HG02798 (cell line): ENCODE results near the gene TTPAL.

Experiments
- ATAC-seq: cut with Tn5 transposase; IDR thresholded peaks from one replicate; pipeline ENCODE4 v1.9.1; 2021; ENCODE audit warnings: mild to moderate bottlenecking; ENCODE audit not compliant: unreplicated experiment, poor library complexity

TTPAL gene

DNA sequence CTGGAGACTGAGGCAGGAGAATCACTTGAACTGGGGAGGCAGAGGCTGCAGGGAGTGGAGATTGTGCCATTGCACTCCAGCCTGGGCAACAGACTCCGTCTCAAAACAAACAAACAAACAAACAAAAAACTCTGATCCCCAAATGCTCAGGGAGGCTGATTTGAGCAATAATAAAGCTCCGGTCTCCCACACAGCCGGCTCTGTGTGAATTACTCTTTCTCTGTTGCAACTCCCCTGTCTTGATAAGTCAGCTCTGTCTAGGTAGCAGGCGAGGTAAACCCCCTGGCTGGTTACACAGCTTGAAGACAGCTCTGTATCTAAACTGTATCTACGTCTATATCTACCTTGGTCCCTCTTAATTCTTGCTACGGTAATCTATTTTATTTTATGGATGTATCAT lies 52.6 kb downstream of the TTPAL start:
- no peak for ATAC-seq

DNA sequence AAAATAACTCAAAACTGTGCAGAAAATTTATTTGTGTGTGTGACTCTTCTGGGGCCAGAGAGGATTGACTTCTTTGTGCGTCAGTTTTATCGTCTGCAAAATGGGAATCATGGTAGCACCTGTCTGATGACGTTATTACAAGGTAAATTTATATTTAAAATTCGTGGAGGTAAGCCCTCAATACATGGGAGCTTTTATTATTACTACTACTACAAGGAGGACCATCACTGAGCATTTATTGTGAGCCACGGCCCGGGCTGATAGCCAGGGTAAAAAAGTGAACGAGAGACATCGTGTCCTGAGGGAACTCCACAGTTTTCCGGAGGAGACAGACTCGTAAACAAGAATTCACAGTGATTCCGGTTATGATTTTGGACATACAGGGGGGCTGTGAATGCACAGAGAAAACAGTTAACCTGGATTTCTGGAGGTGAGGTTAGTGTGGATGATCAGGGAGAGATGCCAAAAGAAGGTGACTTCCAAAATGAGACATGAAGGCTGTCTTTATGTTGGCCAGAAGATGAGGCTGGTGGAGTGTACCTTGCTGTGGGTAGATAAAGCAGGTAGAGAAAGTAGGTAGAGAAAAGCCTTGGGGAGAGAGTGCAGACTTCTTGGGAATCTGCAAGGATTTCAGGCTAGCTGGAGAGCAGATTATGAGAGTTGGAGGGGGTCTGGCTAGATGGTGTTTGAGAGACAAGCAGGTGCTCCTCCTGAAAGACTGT lies 56.7 kb downstream of the TTPAL start:
- ATAC-seq = no peak

DNA sequence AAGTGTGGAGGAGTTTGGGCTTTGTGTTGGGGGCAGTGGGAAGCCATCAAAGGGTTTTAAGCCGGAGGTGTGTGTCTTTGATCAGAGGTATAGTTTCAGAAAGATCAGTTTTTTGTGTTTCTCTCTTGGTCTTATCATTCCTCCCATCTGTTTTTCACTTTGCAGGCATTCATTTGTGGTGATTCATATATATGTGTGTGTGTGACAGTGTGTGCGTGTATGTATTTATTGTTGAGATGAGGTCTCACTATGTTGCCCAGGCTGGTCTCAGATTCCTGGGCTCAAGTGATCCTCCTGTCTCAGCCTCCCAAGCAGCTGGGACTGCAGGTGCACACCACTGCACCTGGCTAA lies 57.3 kb downstream of the TTPAL start:
- no peak for ATAC-seq

DNA sequence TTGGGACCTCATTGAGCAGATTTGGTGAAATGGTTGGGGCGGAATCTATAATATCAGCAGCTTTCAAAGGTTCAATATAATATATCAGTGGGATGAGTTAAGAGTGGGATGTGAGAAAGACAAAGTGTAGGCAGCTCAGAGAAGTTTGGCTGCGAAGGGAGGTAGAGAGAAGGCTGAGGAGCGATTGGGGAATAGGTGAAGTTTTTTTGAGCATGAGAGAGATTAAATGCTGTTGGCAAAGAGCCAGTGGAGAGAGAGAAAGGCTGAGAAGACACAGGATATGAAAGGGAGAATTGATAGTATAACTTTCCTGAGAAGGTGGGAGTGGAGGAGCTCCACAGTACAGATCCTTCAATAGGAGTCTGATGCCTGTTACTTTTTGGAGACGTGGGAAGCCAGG lies 58.3 kb downstream of the TTPAL start:
- no peak for ATAC-seq

DNA sequence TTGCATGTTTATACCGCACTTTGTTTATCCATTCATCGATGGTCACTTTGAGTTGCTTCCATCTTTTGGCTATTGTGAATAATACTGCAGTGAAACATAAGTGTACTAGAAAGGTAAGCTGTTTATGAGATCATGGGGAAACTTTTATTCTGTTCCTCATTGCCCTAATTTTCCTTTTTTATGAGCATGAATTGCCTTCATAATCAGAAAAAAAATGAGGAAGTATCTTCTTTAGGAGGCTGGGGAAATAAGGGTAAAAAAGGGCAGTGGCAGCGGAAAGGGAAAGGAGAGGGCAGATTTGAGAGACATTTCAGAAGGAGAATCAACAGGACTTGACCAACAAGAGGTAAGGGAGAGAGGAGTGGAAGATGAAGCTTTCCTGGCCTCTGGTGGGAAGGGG lies 60.5 kb downstream of the TTPAL start:
- ATAC-seq = no peak

DNA sequence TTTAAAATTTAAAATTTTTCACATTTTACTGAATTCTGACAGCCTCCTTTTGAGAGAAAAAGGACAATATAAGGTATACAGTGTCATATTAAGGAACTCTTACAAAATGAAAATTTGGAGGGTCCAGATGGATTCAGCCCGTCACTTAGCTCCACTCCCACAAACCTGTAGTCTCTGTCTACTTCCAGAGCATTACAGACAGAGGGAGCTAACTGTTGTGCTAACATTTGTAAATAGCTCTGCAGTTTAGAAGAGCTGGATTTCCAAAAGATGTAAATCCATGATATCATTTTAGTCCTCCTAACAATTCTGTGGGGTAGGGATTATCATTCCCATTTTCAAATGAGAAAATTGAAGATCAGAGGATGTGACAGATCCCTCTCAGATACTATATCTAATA lies 62.3 kb downstream of the TTPAL start:
- ATAC-seq = no peak

DNA sequence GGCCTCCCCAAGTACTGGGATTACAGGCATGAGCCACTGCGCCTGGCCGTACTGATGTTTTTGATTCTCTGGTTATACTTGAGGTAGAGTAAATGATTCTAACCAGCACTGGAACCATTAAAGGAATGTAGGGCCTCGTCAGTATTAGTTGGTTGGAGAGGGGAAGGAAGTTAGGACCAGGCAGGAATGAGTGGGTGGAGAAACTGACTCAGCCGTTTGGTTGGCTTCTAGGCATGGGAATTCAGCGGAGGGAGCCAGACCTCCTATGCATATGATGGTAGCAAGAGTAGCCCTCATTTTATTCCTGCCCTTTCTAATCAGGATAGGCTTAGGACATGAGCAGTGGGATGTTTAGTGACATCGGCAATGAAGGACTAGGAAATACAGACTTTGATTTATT lies 65.2 kb downstream of the TTPAL start:
- ATAC-seq = no peak

DNA sequence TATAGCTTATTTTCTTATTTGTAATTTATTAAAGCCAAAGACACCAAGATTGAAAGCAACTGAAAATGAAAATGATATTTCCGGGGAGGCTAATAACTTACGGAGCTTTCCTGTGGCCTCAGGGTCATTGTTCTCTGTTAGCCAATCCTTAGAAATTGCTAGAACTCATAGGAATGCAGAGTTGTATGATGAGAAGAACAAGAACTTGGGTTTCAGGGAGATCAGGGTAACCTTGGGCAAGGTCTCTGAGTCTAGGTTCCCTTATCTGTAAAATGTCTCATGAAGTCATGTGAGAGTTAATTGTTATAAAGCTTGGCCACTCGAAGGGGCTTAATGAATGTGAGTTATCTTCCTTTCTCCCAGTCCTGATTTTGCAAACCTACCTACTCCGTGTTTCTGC lies 66.3 kb downstream of the TTPAL start:
- ATAC-seq = no peak

DNA sequence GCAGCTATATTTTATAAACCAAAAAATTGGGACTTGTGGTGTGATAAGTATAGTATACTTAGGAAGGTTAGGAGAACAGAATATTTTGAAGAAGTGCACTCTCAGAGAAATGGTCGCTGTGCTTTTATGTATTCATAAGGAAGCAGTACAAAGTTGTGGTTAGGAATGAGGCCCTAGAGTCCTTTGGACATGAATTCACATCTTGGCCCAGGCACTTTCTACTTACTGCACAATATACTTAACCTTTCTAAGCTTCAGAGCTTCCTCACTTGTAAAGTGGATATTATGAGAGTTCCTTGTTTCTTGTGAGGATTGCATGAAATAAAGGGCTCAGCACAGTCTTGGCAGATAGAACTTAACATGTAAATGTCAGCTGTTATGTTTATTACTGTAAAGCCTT lies 67.2 kb downstream of the TTPAL start:
- ATAC-seq = no peak

DNA sequence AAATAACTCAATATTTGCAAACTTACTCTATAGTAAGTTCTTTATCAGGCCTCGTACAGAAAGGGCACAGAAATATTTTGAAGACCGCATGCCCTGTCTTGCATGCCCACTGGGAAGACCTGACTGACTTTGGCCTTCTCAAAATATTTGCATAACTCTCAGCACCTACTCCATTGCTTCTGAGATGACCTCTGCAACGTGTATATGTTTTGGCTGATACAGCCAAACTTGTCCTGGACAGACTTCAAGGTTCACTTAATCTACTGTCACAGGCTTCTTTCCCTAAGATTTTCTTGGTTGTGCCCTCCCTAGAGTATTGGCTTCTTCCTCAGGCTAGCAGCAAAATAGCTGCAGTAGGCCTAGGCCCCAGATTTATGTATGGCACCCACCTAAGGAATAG lies 67.7 kb downstream of the TTPAL start:
- no peak for ATAC-seq
